CD4-positive, alpha-beta T cell (primary cell): ENCODE measurements around the gene ADPGK. TPM values are rescaled to one million over a fixed set of nuclear protein-coding genes. Genes with fewer than 3 reads are reported as not detected.

Experiments used
- ATAC-seq: fragments of 200-7000 bp; cut with Tn5 transposase; one replicate; pipeline ENCODE4 v1.10.0; 2022; ENCODE audit warnings: mild to moderate bottlenecking; ENCODE audit not compliant: poor library complexity
- CTCF ChIA-PET: fragments of 350-600 bp; sonication (Branson Sonifier 250); formaldehyde crosslinking; loops from one replicate; lab custom pipeline; 2021; ENCODE audit warnings: antibody characterized with exemption, inconsistent platforms; lab: Charles Lee
- POLR2A ChIA-PET: fragments of 350-600 bp; sonication (Branson Sonifier 250); formaldehyde crosslinking; loops from one replicate; lab custom pipeline; 2021; ENCODE audit warnings: antibody characterized with exemption, inconsistent platforms; lab: Charles Lee
- DNase-seq, 14 experiments: peaks; one replicate each; pipeline ENCODE4 v3.0.0-alpha.2; 2013 to 2020; ENCODE audit warnings: mixed read lengths in 2 of 14
- H3K27ac ChIP-seq, 2 donors: one replicate each; pipeline versions ENCODE4 v1.5.1 to v1.7.0; 2013; ENCODE audit warnings: low read length in 2 of 2, low read depth in 1 of 2, mild to moderate bottlenecking in 1 of 2
- H3K27me3 ChIP-seq, 2 experiments: 1 replicate in 1 of 2; 2 replicates in 1 of 2; pipeline versions ENCODE4 v1.6.1 to v1.7.0; 2013; ENCODE audit warnings: low read length in 2 of 2, control low read depth in 1 of 2, mild to moderate bottlenecking in 1 of 2, moderate library complexity in 1 of 2; ENCODE audit not compliant: insufficient read depth in 2 of 2, control insufficient read depth in 1 of 2
- H3K36me3 ChIP-seq: one replicate; pipeline ENCODE4 v1.6.1; 2013; ENCODE audit warnings: low read length, control low read depth; ENCODE audit not compliant: insufficient read depth
- H3K4me1 ChIP-seq: one replicate; pipeline ENCODE4 v1.6.1; 2013; ENCODE audit warnings: low read length, control low read depth; ENCODE audit not compliant: insufficient read depth
- H3K4me3 ChIP-seq: one replicate; pipeline ENCODE4 v1.5.1; 2013; ENCODE audit warnings: mild to moderate bottlenecking, low read length, moderate library complexity
- H3K9me3 ChIP-seq, 2 experiments: 1 replicate in 1 of 2; 2 replicates in 1 of 2; pipeline versions ENCODE4 v1.6.1 to v1.7.0; 2013; ENCODE audit warnings: low read length in 2 of 2, mild to moderate bottlenecking in 2 of 2, control low read depth in 1 of 2, moderate library complexity in 1 of 2; ENCODE audit not compliant: control insufficient read depth in 1 of 2, insufficient read depth in 1 of 2
- H3K27ac Mint-ChIP-seq: one replicate; pipeline ENCODE4 v1.8.0; 2020; ENCODE audit warnings: mixed read lengths
- H3K27me3 Mint-ChIP-seq: one replicate; pipeline ENCODE4 v1.8.0; 2021; ENCODE audit warnings: mixed read lengths
- H3K36me3 Mint-ChIP-seq: one replicate; pipeline ENCODE4 v1.8.0; 2021; ENCODE audit warnings: low read depth, mixed read lengths
- H3K4me1 Mint-ChIP-seq: one replicate; pipeline ENCODE4 v1.8.0; 2021; ENCODE audit warnings: low read depth, mixed read lengths
- H3K4me3 Mint-ChIP-seq: one replicate; pipeline ENCODE4 v1.8.0; 2020; ENCODE audit warnings: mild to moderate bottlenecking, mixed read lengths
- H3K9me3 Mint-ChIP-seq: one replicate; pipeline ENCODE4 v1.8.0; 2020; ENCODE audit warnings: mixed read lengths
- intact Hi-C, 2 experiments: fragments of 100-400 bp; cut with DNase I in 1 of 2; cut with micrococcal nuclease in 1 of 2; formaldehyde crosslinking; loops; one replicate each; pipeline versions ENCODE4 v1.15.1 to v1.9.0; 2023 to 2025; cut with DNase I, micrococcal nuclease
- total RNA-seq, 174 experiments: library from RNA in 2 of 174; stranded (reverse) in 2 of 174; gene quantifications; one replicate each; pipeline ENCODE4 v1.2.3 and lab custom pipeline; 2021 to 2026
- TF ChIP-seq, protein P1 (sequence below): fragments of 200-600 bp; IDR thresholded peaks from one replicate; pipeline ENCODE4 v1.8.0; 2022; ENCODE audit warnings: antibody characterized with exemption, mild to moderate bottlenecking

Gene ADPGK
- total RNA-seq, 2 experiments from 2014 or later, result 88.8 to 92.5 TPM

DNA sequence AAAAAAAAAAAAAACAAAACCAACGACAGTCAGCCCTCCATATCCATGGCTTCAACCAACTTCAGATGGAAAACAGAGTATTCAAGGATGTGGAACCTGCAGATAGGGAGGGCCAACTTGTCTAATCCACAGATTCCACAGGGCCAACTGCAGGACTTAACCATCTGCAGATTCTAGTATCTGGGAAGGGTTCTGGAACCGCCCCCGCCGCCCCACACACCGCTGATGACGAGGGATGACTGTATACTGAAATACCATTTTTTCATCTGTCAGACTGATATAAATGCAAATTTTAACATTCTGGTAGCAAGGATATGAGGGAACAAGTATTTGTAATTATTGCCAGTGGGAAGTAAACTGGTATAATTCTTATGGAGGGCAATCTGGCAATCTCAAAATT, 29.5 kb downstream of the ADPGK start:
- no peak overlapping the region for H3K4me3 Mint-ChIP-seq
- no peaks in the 10 kb centered on the region for H3K27me3 Mint-ChIP-seq
- peaks cover 57% of the 10 kb centered on the region for H3K4me1 Mint-ChIP-seq
- ChIA-PET CTCF (no interaction called here), POLR2A (interaction anchor here (1.5 kb wide), 1 partner anchor 32 kb away, joined by 6 read pairs; no protein-coding TSS in a partner anchor)
- Histone ChIP-seq H3K4me1 (peaks cover 11% of the 10 kb centered on the region), H3K4me3 (no peak overlapping the region), H3K27me3 (no peaks in the 10 kb centered on the region), H3K27ac (no peak overlapping the region), H3K9me3 (no peaks in the 10 kb centered on the region), H3K36me3 (peaks cover 59% of the 10 kb centered on the region)
- no peak for DNase-seq
- peak overlapping the region; percentile 65 for H3K27ac Mint-ChIP-seq
- no peaks in the 10 kb centered on the region for H3K9me3 Mint-ChIP-seq
- intact Hi-C loops, result no loop called here
- no peak for ATAC-seq
- TF ChIP-seq, protein P1, sequence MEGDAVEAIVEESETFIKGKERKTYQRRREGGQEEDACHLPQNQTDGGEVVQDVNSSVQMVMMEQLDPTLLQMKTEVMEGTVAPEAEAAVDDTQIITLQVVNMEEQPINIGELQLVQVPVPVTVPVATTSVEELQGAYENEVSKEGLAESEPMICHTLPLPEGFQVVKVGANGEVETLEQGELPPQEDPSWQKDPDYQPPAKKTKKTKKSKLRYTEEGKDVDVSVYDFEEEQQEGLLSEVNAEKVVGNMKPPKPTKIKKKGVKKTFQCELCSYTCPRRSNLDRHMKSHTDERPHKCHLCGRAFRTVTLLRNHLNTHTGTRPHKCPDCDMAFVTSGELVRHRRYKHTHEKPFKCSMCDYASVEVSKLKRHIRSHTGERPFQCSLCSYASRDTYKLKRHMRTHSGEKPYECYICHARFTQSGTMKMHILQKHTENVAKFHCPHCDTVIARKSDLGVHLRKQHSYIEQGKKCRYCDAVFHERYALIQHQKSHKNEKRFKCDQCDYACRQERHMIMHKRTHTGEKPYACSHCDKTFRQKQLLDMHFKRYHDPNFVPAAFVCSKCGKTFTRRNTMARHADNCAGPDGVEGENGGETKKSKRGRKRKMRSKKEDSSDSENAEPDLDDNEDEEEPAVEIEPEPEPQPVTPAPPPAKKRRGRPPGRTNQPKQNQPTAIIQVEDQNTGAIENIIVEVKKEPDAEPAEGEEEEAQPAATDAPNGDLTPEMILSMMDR, result no peak
- peaks cover 85% of the 10 kb centered on the region for H3K36me3 Mint-ChIP-seq

DNA sequence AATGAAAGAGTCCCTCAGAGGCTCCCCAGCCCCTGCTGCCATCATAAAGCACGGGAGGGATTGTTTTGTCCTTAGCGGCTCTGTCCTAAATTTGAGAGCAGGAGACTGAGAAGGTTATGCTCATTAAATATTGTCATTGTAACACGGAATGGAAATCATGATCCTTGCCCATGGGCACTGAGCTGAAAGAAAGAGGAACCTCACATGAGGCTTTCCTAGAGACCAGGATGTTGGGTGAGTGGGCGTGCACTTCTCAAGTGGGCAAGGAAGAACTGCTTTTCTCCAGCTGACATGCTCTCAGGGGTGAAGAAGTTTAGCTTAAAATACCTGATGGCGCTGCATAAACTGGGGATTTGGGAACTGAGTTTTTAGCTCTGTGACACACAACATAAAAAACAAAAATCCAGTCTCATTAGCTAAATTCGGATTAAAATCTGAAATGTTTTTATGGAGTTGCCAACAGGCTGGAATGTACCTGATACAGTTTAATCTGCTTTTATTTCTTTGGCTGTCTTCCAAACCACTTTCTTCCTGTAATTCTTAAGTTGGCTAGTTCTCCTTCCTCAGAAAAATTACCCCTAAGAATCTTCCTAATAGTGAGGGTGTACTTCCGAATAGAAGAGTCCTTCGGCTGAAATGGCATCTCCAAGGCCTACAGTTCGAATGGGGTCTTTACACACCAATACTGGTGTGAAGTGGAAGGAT, 31.7 kb downstream of the ADPGK start:
- POLR2A ChIA-PET, result interaction anchor here (1.7 kb wide), 1 partner anchor 11 kb away, joined by 4 read pairs; no protein-coding TSS in a partner anchor
- H3K27ac ChIP-seq, result no peak overlapping the region
- peaks cover 80% of the 10 kb centered on the region for H3K36me3 Mint-ChIP-seq
- no peaks in the 10 kb centered on the region for H3K27me3 Mint-ChIP-seq
- intact Hi-C loops, result no loop called here
- TF ChIP-seq, protein P1, result no peak
- no peak overlapping the region for H3K4me3 Mint-ChIP-seq
- no peaks in the 10 kb centered on the region for H3K9me3 Mint-ChIP-seq
- DNase-seq (peak in 2 of 14 experiments; percentile 14 to 20), ATAC-seq (no peak)
- peaks cover 11% of the 10 kb centered on the region for H3K4me1 ChIP-seq
- no peak overlapping the region for H3K4me3 ChIP-seq
- peak overlapping the region; percentile 65 for H3K27ac Mint-ChIP-seq
- peaks cover 44% of the 10 kb centered on the region for H3K4me1 Mint-ChIP-seq
- peaks cover 44% of the 10 kb centered on the region for H3K36me3 ChIP-seq
- CTCF ChIA-PET, result interaction anchor here (0.6 kb wide), 1 partner anchor 285 kb away, joined by 3 read pairs; no protein-coding TSS in a partner anchor
- no peaks in the 10 kb centered on the region for H3K9me3 ChIP-seq
- no peaks in the 10 kb centered on the region for H3K27me3 ChIP-seq

DNA sequence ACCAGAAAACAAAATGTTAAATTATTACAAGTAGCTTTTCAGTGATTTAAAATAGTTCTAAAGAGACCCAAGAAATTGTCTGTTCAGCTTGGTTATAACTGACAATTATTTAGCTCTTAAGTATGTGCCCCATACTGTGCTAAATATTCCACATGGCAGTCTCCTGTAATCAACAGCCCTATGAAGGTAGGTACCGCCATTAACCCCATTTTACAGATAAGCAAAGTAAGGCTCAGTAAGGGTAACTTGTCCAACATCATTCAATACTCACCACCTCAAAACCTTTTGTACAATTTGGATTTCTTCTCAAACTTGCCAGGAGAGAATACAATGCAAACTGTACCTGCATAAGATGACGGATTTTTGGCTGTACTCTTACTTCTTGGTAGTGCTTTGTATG, 33.9 kb downstream of the ADPGK start:
- CTCF ChIA-PET, result interaction anchor here (0.5 to 1.6 kb wide), 2 partner anchors 10 to 45 kb away, joined by 3 to 4 read pairs; no protein-coding TSS in a partner anchor
- intact Hi-C loops, result no loop called here
- TF ChIP-seq, protein P1, result no peak
- no peaks in the 10 kb centered on the region for H3K27me3 Mint-ChIP-seq
- H3K9me3 ChIP-seq, result no peaks in the 10 kb centered on the region
- H3K4me3 Mint-ChIP-seq, result no peak overlapping the region
- no peaks in the 10 kb centered on the region for H3K9me3 Mint-ChIP-seq
- peaks cover 64% of the 10 kb centered on the region for H3K36me3 Mint-ChIP-seq
- H3K27me3 ChIP-seq, result no peaks in the 10 kb centered on the region
- H3K4me1 ChIP-seq, result peaks cover 11% of the 10 kb centered on the region
- POLR2A ChIA-PET, result no interaction called here
- DNase-seq, result no peak
- peaks cover 34% of the 10 kb centered on the region for H3K4me1 Mint-ChIP-seq
- no peak overlapping the region for H3K27ac Mint-ChIP-seq
- ATAC-seq, result no peak
- no peak overlapping the region for H3K27ac ChIP-seq
- no peak overlapping the region for H3K4me3 ChIP-seq
- peaks cover 25% of the 10 kb centered on the region for H3K36me3 ChIP-seq
